ENCODE data around the gene PSMD3. TPM values are rescaled to one million over a fixed set of nuclear protein-coding genes. Genes with fewer than 3 reads are reported as not detected.

Gene PSMD3
- total RNA-seq, 2 donors from 2014 or later: 68.8 to 74.2 TPM

DNA sequence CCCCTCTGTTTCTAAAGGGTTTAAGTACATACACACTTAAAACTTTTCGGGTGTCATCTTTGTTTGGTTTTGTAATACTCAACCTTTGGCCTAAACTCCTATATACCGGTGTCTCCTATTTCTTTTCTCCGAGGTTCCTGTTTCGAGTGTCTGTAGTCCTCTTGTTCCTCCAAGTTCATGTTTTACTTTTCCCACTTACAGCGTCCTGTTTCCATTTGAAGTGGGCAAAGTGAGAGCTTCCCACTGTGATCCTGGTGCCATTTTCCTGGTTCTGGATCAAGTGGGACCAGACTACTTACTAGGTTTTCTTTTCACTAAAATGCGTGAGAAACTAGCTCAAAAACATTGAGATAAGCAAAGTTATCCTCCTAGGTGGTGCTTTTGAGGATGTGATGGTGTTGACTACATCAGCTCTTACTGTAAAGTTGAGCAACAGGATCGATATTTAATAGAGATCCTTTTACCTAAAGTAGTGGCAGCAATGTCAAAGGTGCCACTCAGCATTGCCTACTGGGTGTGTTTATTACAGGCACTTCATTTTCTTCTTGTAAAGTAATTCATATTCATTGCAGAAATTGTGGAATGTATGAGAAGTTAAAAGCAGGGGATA lies 1.3 kb downstream of the PSMD3 start:
- no peak overlapping the region for H3K27ac ChIP-seq
- H3K27me3 ChIP-seq (replicated peaks; ENCODE audit: insufficient read depth): no peaks in the 10 kb centered on the region
- H3K4me1 ChIP-seq (ENCODE audit: control insufficient read depth in 1 of 2, low read depth in 2 of 2): peaks cover 16 to 33% of the 10 kb centered on the region in 2 donors
- TF ChIP-seq, protein P1, sequence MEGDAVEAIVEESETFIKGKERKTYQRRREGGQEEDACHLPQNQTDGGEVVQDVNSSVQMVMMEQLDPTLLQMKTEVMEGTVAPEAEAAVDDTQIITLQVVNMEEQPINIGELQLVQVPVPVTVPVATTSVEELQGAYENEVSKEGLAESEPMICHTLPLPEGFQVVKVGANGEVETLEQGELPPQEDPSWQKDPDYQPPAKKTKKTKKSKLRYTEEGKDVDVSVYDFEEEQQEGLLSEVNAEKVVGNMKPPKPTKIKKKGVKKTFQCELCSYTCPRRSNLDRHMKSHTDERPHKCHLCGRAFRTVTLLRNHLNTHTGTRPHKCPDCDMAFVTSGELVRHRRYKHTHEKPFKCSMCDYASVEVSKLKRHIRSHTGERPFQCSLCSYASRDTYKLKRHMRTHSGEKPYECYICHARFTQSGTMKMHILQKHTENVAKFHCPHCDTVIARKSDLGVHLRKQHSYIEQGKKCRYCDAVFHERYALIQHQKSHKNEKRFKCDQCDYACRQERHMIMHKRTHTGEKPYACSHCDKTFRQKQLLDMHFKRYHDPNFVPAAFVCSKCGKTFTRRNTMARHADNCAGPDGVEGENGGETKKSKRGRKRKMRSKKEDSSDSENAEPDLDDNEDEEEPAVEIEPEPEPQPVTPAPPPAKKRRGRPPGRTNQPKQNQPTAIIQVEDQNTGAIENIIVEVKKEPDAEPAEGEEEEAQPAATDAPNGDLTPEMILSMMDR (IDR thresholded peaks at IDR 0.05): no peak
- DNase-seq (ENCODE audit: low spot score): no peak
- peaks cover 27% of the 10 kb centered on the region for H3K36me3 ChIP-seq
- H3K4me3 ChIP-seq: peak overlapping the region; percentile 97
- ATAC-seq (ENCODE audit: insufficient number of reproducible peaks, low FRiP score, low read depth): no peak
- no peaks in the 10 kb centered on the region for H3K9me3 ChIP-seq

GRCh38 chr17:39988206-39988810 lies 7.7 kb downstream of the PSMD3 start:
- Histone ChIP-seq H3K4me1 (ENCODE audit: control insufficient read depth in 1 of 2, low read depth in 2 of 2) (peaks cover 0 to 3% of the 10 kb centered on the region in 2 donors), H3K4me3 (no peak overlapping the region), H3K9me3 (no peaks in the 10 kb centered on the region), H3K27ac (no peak overlapping the region), H3K27me3 (replicated peaks; ENCODE audit: insufficient read depth) (no peaks in the 10 kb centered on the region), H3K36me3 (peaks cover 89% of the 10 kb centered on the region)
- TF ChIP-seq, protein P1 (IDR thresholded peaks at IDR 0.05): no peak
- ATAC-seq (ENCODE audit: insufficient number of reproducible peaks, low FRiP score, low read depth): no peak
- no peak for DNase-seq (ENCODE audit: low spot score)

DNA sequence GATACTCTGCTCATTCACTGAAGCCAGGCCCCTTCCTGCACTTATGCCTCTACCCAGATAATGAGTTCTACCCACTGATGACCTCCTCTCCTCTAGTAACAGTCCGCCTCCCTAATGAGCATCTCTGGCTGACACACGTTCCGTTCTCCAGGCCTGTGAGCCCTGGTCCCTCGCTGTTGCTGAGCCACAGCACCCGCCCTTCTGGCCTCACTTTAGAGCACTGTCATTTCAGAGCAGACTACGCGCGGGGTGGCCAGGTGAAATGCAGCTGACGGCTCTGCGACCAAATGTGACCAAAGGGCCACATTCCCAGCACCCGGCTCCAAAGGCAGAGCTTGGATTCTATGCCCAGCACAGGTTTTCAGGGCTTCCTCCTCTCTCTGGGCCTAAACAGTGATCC lies 13.8 kb downstream of the PSMD3 start:
- Histone ChIP-seq H3K27me3 (replicated peaks; ENCODE audit: insufficient read depth) (no peaks in the 10 kb centered on the region), H3K36me3 (peaks cover 66% of the 10 kb centered on the region), H3K9me3 (no peaks in the 10 kb centered on the region), H3K27ac (no peak overlapping the region), H3K4me3 (no peak overlapping the region), H3K4me1 (ENCODE audit: control insufficient read depth in 1 of 2, low read depth in 2 of 2) (no peaks in the 10 kb centered on the region)
- TF ChIP-seq, protein P1 (IDR thresholded peaks at IDR 0.05): no peak
- no peak for DNase-seq (ENCODE audit: low spot score)
- ATAC-seq (ENCODE audit: insufficient number of reproducible peaks, low FRiP score, low read depth): no peak

DNA sequence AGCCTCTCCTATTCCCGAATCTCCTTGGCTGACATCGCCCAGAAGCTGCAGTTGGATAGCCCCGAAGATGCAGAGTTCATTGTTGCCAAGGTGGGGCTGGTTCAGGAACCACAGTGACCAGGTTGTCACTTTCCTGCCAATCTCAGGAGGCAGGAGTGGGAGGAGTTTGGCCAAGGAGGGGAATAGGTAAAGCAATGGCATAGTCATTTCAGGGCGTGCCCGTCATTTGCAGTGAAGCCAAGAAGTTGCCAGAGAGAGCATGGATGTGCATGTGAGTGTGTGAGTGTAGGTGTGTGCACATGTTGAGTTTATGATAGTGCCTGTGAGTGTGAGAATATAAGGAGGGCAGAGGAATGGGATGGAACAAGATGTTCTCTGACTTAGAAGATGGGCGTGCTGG lies 14.8 kb downstream of the PSMD3 start:
- no peak for ATAC-seq (ENCODE audit: insufficient number of reproducible peaks, low FRiP score, low read depth)
- Histone ChIP-seq H3K36me3 (peaks cover 57% of the 10 kb centered on the region), H3K4me1 (ENCODE audit: control insufficient read depth in 1 of 2, low read depth in 2 of 2) (no peaks in the 10 kb centered on the region), H3K27ac (no peak overlapping the region), H3K9me3 (no peaks in the 10 kb centered on the region), H3K4me3 (no peak overlapping the region), H3K27me3 (replicated peaks; ENCODE audit: insufficient read depth) (no peaks in the 10 kb centered on the region)
- no peak for DNase-seq (ENCODE audit: low spot score)
- TF ChIP-seq, protein P1 (IDR thresholded peaks at IDR 0.05): no peak

DNA sequence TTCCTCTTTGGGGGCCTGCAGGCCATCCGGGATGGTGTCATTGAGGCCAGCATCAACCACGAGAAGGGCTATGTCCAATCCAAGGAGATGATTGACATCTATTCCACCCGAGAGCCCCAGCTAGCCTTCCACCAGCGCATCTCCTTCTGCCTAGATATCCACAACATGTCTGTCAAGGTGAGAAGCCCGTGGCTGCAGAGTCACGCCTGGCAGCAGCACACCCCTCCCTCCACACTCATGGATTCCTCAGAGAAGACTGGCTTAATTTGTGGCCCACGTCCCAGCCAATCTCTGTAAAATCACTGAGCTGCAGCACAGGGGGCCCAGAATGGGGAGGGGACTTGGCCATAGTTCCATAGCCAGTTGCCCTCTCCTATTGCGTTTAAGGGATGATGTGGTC lies 15.6 kb downstream of the PSMD3 start:
- TF ChIP-seq, protein P1 (IDR thresholded peaks at IDR 0.05): no peak
- Histone ChIP-seq H3K4me1 (ENCODE audit: control insufficient read depth in 1 of 2, low read depth in 2 of 2) (no peaks in the 10 kb centered on the region), H3K36me3 (peaks cover 50% of the 10 kb centered on the region), H3K9me3 (no peaks in the 10 kb centered on the region), H3K27ac (no peak overlapping the region), H3K27me3 (replicated peaks; ENCODE audit: insufficient read depth) (no peaks in the 10 kb centered on the region), H3K4me3 (no peak overlapping the region)
- DNase-seq (ENCODE audit: low spot score) (no peak), ATAC-seq (ENCODE audit: insufficient number of reproducible peaks, low FRiP score, low read depth) (no peak)

Measured in thoracic aorta (tissue), 2 donors.